BE2C (cell line): ENCODE data around the gene ATP8B3.

ENCODE experiments used
- DNase-seq: peaks from one replicate; pipeline ENCODE4 v3.0.0-alpha.2; 2020
- H3K27me3 ChIP-seq: fragments of 250-450 bp; sonication (Bioruptor Pico); 2 replicates; pipeline ENCODE4 v1.5.1; 2020; ENCODE audit warnings: mild to moderate bottlenecking
- H3K36me3 ChIP-seq: fragments of 250-450 bp; sonication (Bioruptor Pico); 2 replicates; pipeline ENCODE4 v1.5.1; 2020; ENCODE audit warnings: mild to moderate bottlenecking
- H3K4me1 ChIP-seq: fragments of 250-450 bp; sonication (Bioruptor Pico); 2 replicates; pipeline ENCODE4 v1.5.1; 2020
- H3K4me3 ChIP-seq: 2 replicates; pipeline ENCODE4 v1.5.1; 2011; ENCODE audit warnings: low read depth, low read length
- H3K9me3 ChIP-seq: fragments of 250-450 bp; sonication (Bioruptor Pico); 2 replicates; pipeline ENCODE4 v1.5.1; 2020
- CTCF ChIP-seq: IDR thresholded peaks from 2 replicates; pipeline ENCODE4 v1.5.1; 2012; ENCODE audit warnings: mild to moderate bottlenecking, low read depth, low read length

The ATP8B3 gene

DNA sequence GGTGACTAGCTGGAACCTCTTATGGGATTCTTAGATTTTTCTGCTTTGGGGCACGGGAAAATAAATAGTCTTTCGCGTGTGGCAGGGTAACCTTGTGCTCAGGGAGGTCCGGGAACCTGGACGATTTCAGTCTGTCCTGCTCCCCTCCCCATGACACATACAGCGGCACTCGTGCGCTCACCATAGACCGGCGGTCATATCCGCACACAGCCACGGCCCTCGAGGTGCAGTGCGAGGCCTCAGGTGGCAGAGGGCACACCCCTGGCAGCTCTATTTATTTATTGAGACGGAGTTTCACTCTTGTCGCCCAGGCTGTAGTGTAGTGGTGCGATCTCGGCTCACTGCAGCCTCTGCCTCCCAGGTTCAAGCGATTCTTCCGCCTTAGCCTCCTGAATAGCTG lies 55.8 kb downstream of the ATP8B3 start:
- Histone ChIP-seq H3K4me3 (no peak overlapping the region), H3K27me3 (peaks cover 96% of the 10 kb centered on the region), H3K4me1 (no peaks in the 10 kb centered on the region), H3K36me3 (no peaks in the 10 kb centered on the region), H3K9me3 (no peaks in the 10 kb centered on the region)
- DNase-seq: no peak
- no peak for TF ChIP-seq CTCF

- no peak for TF ChIP-seq CTCF
- no peaks in the 10 kb centered on the region for H3K36me3 ChIP-seq
- H3K27me3 ChIP-seq: peaks cover 96% of the 10 kb centered on the region
Observed at GRCh38 chr19:1755467-1756171, 56.5 kb downstream of the ATP8B3 start.

GRCh38 chr19:1754636-1755466 lies 57.2 kb downstream of the ATP8B3 start:
- no peak for DNase-seq
- no peaks in the 10 kb centered on the region for H3K9me3 ChIP-seq
- H3K4me3 ChIP-seq: no peak overlapping the region
- H3K4me1 ChIP-seq: no peaks in the 10 kb centered on the region
- H3K36me3 ChIP-seq: no peaks in the 10 kb centered on the region
- H3K27me3 ChIP-seq: peaks cover 96% of the 10 kb centered on the region
- TF ChIP-seq CTCF: no peak

More at GRCh38 chr19:1755467-1756171, 56.5 kb downstream of the ATP8B3 start:
- no peak for DNase-seq
- no peak overlapping the region for H3K4me3 ChIP-seq
- H3K9me3 ChIP-seq: no peaks in the 10 kb centered on the region
- no peaks in the 10 kb centered on the region for H3K4me1 ChIP-seq

DNA sequence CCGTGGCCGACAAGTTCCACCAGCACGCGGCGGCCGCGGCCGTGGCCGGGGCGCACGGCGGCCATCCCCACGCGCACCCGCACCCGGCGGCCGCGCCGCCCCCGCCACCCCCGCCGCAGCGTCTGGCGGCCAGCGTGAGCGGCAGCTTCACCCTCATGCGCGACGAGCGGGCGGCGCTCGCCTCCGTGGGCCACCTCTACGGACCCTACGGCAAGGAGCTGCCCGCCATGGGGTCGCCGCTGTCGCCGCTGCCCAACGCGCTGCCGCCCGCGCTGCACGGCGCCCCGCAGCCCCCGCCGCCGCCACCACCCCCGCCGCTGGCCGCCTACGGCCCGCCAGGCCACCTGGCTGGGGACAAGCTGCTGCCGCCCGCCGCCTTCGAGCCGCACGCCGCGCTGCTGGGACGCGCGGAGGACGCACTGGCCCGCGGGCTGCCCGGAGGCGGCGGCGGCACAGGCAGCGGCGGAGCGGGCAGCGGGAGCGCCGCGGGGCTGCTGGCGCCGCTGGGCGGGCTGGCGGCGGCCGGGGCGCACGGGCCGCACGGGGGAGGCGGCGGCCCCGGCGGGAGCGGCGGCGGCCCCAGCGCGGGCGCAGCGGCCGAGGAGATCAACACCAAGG lies 57.9 kb downstream of the ATP8B3 start:
- TF ChIP-seq CTCF: no peak
- Histone ChIP-seq H3K4me3 (no peak overlapping the region), H3K27me3 (peaks cover 96% of the 10 kb centered on the region), H3K36me3 (no peaks in the 10 kb centered on the region), H3K9me3 (no peaks in the 10 kb centered on the region), H3K4me1 (no peaks in the 10 kb centered on the region)
- no peak for DNase-seq

DNA sequence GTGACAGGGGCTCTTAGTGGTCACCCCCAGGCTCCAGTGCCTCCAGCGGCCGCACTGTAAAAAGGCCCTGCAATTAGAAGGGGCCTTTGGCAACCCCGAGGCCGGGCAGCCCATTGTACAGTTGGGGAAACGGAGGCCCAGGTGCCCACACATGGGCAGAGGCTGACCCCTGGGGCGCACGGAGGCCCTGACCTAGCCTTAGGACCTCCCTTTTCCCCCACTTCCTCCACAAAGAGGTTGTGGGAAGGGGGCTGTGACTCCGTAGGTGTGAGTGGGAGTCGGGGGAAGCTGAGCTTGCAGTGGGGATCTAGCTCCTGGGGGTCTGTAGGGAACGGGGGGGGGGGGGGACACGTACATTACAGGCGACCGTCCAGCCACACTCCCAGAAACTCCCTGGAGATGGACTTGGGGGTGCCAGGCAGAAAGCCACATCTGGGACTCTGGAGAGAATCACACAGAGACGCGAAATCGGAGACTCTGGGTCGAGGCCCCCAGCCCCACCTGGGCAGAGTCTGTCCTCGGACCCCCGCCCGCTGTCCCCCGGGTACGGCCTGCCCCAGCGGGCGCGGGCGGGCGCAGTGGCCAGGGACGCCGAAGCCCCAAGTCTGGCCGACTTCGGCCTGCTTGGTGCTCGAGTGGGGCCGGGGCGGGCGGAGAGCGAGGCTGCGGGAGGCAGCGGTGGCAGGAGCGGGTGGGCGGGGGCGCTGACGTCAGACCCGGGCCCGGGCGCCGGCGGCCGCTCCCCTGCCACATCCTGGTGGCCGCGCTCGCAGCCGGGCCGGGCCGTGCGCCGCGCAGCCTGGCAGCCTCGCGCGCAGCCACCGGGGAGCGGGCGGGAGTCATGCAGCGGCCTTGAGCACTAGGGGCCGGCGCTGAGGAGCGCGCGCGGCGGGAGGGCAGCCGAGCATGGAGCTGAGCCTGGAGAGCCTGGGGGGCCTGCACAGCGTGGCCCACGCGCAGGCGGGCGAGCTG lies 59.0 kb downstream of the ATP8B3 start, which contains the start of gene ONECUT3:
Gene ONECUT3, plus strand, starts transcription at position 750 of the 972 bp plus-strand sequence. Its CDS starts 157 bp downstream, at position 907.
- no peak for TF ChIP-seq CTCF
- Histone ChIP-seq H3K4me3 (no peak within 1 kb of the TSS), H3K27me3 (peaks cover 98% of the 10 kb centered on the region), H3K9me3 (no peaks in the 10 kb centered on the region), H3K4me1 (no peaks in the 10 kb centered on the region), H3K36me3 (no peaks in the 10 kb centered on the region)
- no peak for DNase-seq
